Testis (tissue), 2 donors: ENCODE measurements around the gene SCGN.

Experiments used
- CTCF ChIP-seq, 3 experiments: fragments of 450-650 bp in 2 of 3; fragments of 200-600 bp in 1 of 3; sonication (generic) in 1 of 3; IDR thresholded peaks; one replicate each; pipeline ENCODE4 v1.5.1; 2016 to 2019; ENCODE audit warnings: antibody characterized with exemption in 3 of 3, mild to moderate bottlenecking in 2 of 3, moderate library complexity in 1 of 3
- POLR2A ChIP-seq: fragments of 450-650 bp; IDR thresholded peaks from one replicate; pipeline ENCODE4 v1.6.1; 2017; ENCODE audit warnings: antibody characterized with exemption, mild to moderate bottlenecking, moderate library complexity

GRCh38 chr6:25727028-25727427, 75.0 kb downstream of the SCGN start:
- TF ChIP-seq CTCF (IDR thresholded peaks at IDR 0.05): no peak
- TF ChIP-seq POLR2A: no peak
